ENCODE results near the gene ROR1.

Gene ROR1

GRCh38 chr1:63902844-63903589, 129.2 kb downstream of the ROR1 start:
- DNase-seq (ENCODE audit: low spot score) = no peak

GRCh38 chr1:63903947-63904610, 130.3 kb downstream of the ROR1 start:
- Histone ChIP-seq H3K9me3 (ENCODE audit: severe bottlenecking) (no peaks in the 10 kb centered on the region), H3K4me1 (ENCODE audit: insufficient read depth, poor library complexity, severe bottlenecking) (no peaks in the 10 kb centered on the region), H3K36me3 (ENCODE audit: low read depth) (no peaks in the 10 kb centered on the region), H3K4me3 (ENCODE audit: severe bottlenecking) (no peak overlapping the region), H3K27me3 (ENCODE audit: insufficient read depth, poor library complexity, severe bottlenecking) (no peaks in the 10 kb centered on the region), H3K27ac (ENCODE audit: poor library complexity, severe bottlenecking) (no peak overlapping the region)
- ATAC-seq (ENCODE audit: low read depth) (no peak), DNase-seq (ENCODE audit: low spot score) (no peak)
- TF ChIP-seq, protein P1, sequence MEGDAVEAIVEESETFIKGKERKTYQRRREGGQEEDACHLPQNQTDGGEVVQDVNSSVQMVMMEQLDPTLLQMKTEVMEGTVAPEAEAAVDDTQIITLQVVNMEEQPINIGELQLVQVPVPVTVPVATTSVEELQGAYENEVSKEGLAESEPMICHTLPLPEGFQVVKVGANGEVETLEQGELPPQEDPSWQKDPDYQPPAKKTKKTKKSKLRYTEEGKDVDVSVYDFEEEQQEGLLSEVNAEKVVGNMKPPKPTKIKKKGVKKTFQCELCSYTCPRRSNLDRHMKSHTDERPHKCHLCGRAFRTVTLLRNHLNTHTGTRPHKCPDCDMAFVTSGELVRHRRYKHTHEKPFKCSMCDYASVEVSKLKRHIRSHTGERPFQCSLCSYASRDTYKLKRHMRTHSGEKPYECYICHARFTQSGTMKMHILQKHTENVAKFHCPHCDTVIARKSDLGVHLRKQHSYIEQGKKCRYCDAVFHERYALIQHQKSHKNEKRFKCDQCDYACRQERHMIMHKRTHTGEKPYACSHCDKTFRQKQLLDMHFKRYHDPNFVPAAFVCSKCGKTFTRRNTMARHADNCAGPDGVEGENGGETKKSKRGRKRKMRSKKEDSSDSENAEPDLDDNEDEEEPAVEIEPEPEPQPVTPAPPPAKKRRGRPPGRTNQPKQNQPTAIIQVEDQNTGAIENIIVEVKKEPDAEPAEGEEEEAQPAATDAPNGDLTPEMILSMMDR (IDR thresholded peaks at IDR 0.05; ENCODE audit: poor library complexity, severe bottlenecking) = no peak

More at GRCh38 chr1:63902844-63903589, 129.2 kb downstream of the ROR1 start:
- peak; percentile 44; the same call in 1 of the 3 replicates for ATAC-seq (ENCODE audit: low read depth)
- H3K27ac ChIP-seq (ENCODE audit: poor library complexity, severe bottlenecking) = no peak overlapping the region
- H3K4me1 ChIP-seq (ENCODE audit: insufficient read depth, poor library complexity, severe bottlenecking) = no peaks in the 10 kb centered on the region
- TF ChIP-seq, protein P1 (IDR thresholded peaks at IDR 0.05; ENCODE audit: poor library complexity, severe bottlenecking) = no peak
- no peaks in the 10 kb centered on the region for H3K36me3 ChIP-seq (ENCODE audit: low read depth)
- H3K27me3 ChIP-seq (ENCODE audit: insufficient read depth, poor library complexity, severe bottlenecking) = no peaks in the 10 kb centered on the region
- no peaks in the 10 kb centered on the region for H3K9me3 ChIP-seq (ENCODE audit: severe bottlenecking)
- H3K4me3 ChIP-seq (ENCODE audit: severe bottlenecking) = no peak overlapping the region

DNA sequence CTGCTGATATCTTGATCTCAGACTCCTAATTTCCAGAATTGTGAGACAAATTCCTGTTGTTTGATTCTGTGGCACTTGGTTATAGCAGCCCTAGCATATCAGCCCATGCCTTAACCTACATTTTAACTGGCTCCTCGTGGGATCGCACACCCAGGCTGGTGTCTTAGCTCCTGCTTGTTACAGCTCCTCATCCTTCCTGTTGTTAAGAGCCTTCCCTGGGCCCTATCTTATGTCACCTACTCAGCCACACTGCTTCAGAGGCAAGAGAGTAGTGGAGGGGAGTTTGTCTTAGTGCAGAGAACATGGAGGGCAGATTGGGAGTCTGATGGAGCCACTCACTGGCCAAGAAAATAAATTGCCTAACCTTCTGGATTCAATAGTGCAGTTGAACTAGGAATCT, 131.0 kb downstream of the ROR1 start:
- TF ChIP-seq, protein P1 (IDR thresholded peaks at IDR 0.05; ENCODE audit: poor library complexity, severe bottlenecking) = no peak
- Histone ChIP-seq H3K9me3 (ENCODE audit: severe bottlenecking) (no peaks in the 10 kb centered on the region), H3K27me3 (ENCODE audit: insufficient read depth, poor library complexity, severe bottlenecking) (no peaks in the 10 kb centered on the region), H3K4me3 (ENCODE audit: severe bottlenecking) (no peak overlapping the region), H3K36me3 (ENCODE audit: low read depth) (no peaks in the 10 kb centered on the region), H3K4me1 (ENCODE audit: insufficient read depth, poor library complexity, severe bottlenecking) (no peaks in the 10 kb centered on the region), H3K27ac (ENCODE audit: poor library complexity, severe bottlenecking) (no peak overlapping the region)
- no peak for ATAC-seq (ENCODE audit: low read depth)
- no peak for DNase-seq (ENCODE audit: low spot score)

GRCh38 chr1:63906047-63906704, 132.4 kb downstream of the ROR1 start:
- H3K4me1 ChIP-seq (ENCODE audit: insufficient read depth, poor library complexity, severe bottlenecking) = no peaks in the 10 kb centered on the region
- no peak overlapping the region for H3K27ac ChIP-seq (ENCODE audit: poor library complexity, severe bottlenecking)
- no peaks in the 10 kb centered on the region for H3K27me3 ChIP-seq (ENCODE audit: insufficient read depth, poor library complexity, severe bottlenecking)
- no peaks in the 10 kb centered on the region for H3K9me3 ChIP-seq (ENCODE audit: severe bottlenecking)
- TF ChIP-seq, protein P1 (IDR thresholded peaks at IDR 0.05; ENCODE audit: poor library complexity, severe bottlenecking) = no peak
- H3K36me3 ChIP-seq (ENCODE audit: low read depth) = no peaks in the 10 kb centered on the region
- DNase-seq (ENCODE audit: low spot score) (no peak), ATAC-seq (ENCODE audit: low read depth) (no peak)
- H3K4me3 ChIP-seq (ENCODE audit: severe bottlenecking) = no peak overlapping the region

All from RWPE2 (cell line).